Measurements from ENCODE around the gene NRCAM. TPM values are rescaled to one million over a fixed set of nuclear protein-coding genes. Genes with fewer than 3 reads are reported as not detected.

Gene NRCAM
- total RNA-seq, 2 experiments from 2014 or later, result 3.4 to 7.0 TPM

GRCh38 chr7:108226816-108227299, 229.4 kb downstream of the NRCAM start:
- H3K4me1 Mint-ChIP-seq (ENCODE audit: low read depth), result no peaks in the 10 kb centered on the region
- DNase-seq (no peak), ATAC-seq (ENCODE audit: poor library complexity) (no peak)
- POLR2A ChIA-PET, result no interaction called here
- Histone ChIP-seq H3K36me3 (ENCODE audit: insufficient read depth, low read length) (no peaks in the 10 kb centered on the region), H3K27ac (ENCODE audit: low read depth in 1 of 2, low read length in 2 of 2) (no peak overlapping the region), H3K9me3 (ENCODE audit: control insufficient read depth in 1 of 2, insufficient read depth in 1 of 2, low read length in 2 of 2) (no peaks in the 10 kb centered on the region), H3K27me3 (ENCODE audit: control insufficient read depth in 1 of 2, insufficient read depth in 2 of 2, low read length in 2 of 2) (no peaks in the 10 kb centered on the region), H3K4me3 (ENCODE audit: low read length) (no peak overlapping the region), H3K4me1 (ENCODE audit: insufficient read depth, low read length) (no peaks in the 10 kb centered on the region)
- no peak overlapping the region for H3K4me3 Mint-ChIP-seq
- H3K27me3 Mint-ChIP-seq, result no peaks in the 10 kb centered on the region
- intact Hi-C loops (cut with DNase I, micrococcal nuclease), result no loop called here
- CTCF ChIA-PET, result interaction anchor here (1.4 kb wide), 1 partner anchor 16 kb away, joined by 3 read pairs; no protein-coding TSS in a partner anchor
- H3K9me3 Mint-ChIP-seq, result no peaks in the 10 kb centered on the region
- TF ChIP-seq, protein P1, sequence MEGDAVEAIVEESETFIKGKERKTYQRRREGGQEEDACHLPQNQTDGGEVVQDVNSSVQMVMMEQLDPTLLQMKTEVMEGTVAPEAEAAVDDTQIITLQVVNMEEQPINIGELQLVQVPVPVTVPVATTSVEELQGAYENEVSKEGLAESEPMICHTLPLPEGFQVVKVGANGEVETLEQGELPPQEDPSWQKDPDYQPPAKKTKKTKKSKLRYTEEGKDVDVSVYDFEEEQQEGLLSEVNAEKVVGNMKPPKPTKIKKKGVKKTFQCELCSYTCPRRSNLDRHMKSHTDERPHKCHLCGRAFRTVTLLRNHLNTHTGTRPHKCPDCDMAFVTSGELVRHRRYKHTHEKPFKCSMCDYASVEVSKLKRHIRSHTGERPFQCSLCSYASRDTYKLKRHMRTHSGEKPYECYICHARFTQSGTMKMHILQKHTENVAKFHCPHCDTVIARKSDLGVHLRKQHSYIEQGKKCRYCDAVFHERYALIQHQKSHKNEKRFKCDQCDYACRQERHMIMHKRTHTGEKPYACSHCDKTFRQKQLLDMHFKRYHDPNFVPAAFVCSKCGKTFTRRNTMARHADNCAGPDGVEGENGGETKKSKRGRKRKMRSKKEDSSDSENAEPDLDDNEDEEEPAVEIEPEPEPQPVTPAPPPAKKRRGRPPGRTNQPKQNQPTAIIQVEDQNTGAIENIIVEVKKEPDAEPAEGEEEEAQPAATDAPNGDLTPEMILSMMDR (IDR thresholded peaks at IDR 0.05), result no peak
- H3K27ac Mint-ChIP-seq, result no peak overlapping the region
- H3K36me3 Mint-ChIP-seq (ENCODE audit: low read depth), result peaks cover 7% of the 10 kb centered on the region

DNA sequence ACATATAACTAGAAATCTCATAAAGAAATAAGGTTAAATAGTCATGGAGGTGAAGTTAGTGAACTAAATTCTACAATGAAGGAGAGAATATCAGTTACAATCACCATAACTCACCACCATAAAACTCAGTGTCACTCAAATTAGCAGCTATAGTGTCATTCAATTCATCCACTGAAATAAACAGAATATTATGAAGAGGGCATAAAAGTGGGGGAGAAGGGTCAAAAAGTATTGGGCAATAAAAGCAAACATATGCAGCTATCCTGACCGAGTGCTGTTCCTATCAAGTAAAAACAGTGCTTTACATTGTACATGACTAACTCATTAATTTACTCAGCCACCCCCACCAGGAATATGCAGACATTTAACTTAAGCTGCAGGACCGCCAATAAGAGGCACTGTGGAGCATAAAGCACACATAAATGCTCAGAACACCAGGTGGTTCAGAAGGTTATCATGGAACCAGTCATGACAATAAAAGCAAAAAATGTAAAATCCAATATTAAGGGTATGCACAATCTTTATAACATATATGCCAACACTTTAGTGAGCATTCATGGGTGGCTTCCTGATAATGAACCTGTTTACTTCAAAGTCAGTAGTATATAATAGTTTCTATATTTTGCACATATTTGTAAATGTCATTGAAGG, 230.6 kb downstream of the NRCAM start:
- H3K9me3 ChIP-seq (ENCODE audit: control insufficient read depth in 1 of 2, insufficient read depth in 1 of 2, low read length in 2 of 2), result no peaks in the 10 kb centered on the region
- H3K36me3 ChIP-seq (ENCODE audit: insufficient read depth, low read length), result no peaks in the 10 kb centered on the region
- H3K4me3 Mint-ChIP-seq, result no peak overlapping the region
- H3K27me3 Mint-ChIP-seq, result no peaks in the 10 kb centered on the region
- TF ChIP-seq, protein P1 (IDR thresholded peaks at IDR 0.05), result no peak
- intact Hi-C loops (cut with DNase I, micrococcal nuclease), result no loop called here
- H3K4me1 Mint-ChIP-seq (ENCODE audit: low read depth), result no peaks in the 10 kb centered on the region
- ChIA-PET CTCF (no interaction called here), POLR2A (no interaction called here)
- no peak overlapping the region for H3K4me3 ChIP-seq (ENCODE audit: low read length)
- DNase-seq (no peak), ATAC-seq (ENCODE audit: poor library complexity) (no peak)
- no peaks in the 10 kb centered on the region for H3K9me3 Mint-ChIP-seq
- H3K4me1 ChIP-seq (ENCODE audit: insufficient read depth, low read length), result no peaks in the 10 kb centered on the region
- no peaks in the 10 kb centered on the region for H3K27me3 ChIP-seq (ENCODE audit: control insufficient read depth in 1 of 2, insufficient read depth in 2 of 2, low read length in 2 of 2)
- peaks cover 7% of the 10 kb centered on the region for H3K36me3 Mint-ChIP-seq (ENCODE audit: low read depth)
- H3K27ac Mint-ChIP-seq, result no peak overlapping the region
- no peak overlapping the region for H3K27ac ChIP-seq (ENCODE audit: low read depth in 1 of 2, low read length in 2 of 2)

DNA sequence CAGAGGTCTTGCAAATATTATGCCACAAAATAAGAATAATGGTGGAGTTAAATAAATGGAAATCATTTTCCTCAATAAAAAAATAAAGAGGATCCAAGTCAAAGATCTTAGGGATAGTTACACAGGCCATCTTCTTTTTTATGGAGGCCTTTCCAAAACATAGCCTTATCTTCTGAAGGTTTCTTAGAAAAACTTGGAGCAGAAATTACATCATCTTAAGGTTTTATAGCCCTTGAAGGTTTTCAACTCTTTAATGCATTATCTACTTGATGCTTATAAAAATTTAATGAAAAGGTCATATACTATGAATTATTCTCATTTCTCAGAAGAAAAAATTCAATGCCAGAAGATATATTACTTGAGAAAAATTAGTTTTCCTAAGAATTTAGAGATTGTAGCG, 231.8 kb downstream of the NRCAM start:
- DNase-seq, result no peak
- no peak overlapping the region for H3K4me3 Mint-ChIP-seq
- Histone ChIP-seq H3K27me3 (ENCODE audit: control insufficient read depth in 1 of 2, insufficient read depth in 2 of 2, low read length in 2 of 2) (no peaks in the 10 kb centered on the region), H3K36me3 (ENCODE audit: insufficient read depth, low read length) (no peaks in the 10 kb centered on the region), H3K9me3 (ENCODE audit: control insufficient read depth in 1 of 2, insufficient read depth in 1 of 2, low read length in 2 of 2) (no peaks in the 10 kb centered on the region), H3K4me1 (ENCODE audit: insufficient read depth, low read length) (no peaks in the 10 kb centered on the region), H3K27ac (ENCODE audit: low read depth in 1 of 2, low read length in 2 of 2) (no peak overlapping the region), H3K4me3 (ENCODE audit: low read length) (no peak overlapping the region)
- no peak for ATAC-seq (ENCODE audit: poor library complexity)
- H3K4me1 Mint-ChIP-seq (ENCODE audit: low read depth), result no peaks in the 10 kb centered on the region
- H3K27me3 Mint-ChIP-seq, result peaks cover 5% of the 10 kb centered on the region
- intact Hi-C loops (cut with DNase I, micrococcal nuclease), result no loop called here
- TF ChIP-seq, protein P1 (IDR thresholded peaks at IDR 0.05), result no peak
- H3K27ac Mint-ChIP-seq, result no peak overlapping the region
- POLR2A ChIA-PET, result no interaction called here
- no peaks in the 10 kb centered on the region for H3K9me3 Mint-ChIP-seq
- CTCF ChIA-PET, result no interaction called here
- H3K36me3 Mint-ChIP-seq (ENCODE audit: low read depth), result peaks cover 13% of the 10 kb centered on the region
